NB4 (cell line): ENCODE measurements around the gene LRRK2.

Experiments
- CTCF ChIP-seq: IDR thresholded peaks from one replicate; pipeline ENCODE4 v1.5.1; 2012; ENCODE audit warnings: low read depth, low read length
- MYC ChIP-seq: IDR thresholded peaks from 2 replicates; pipeline ENCODE4 v1.6.1; 2011; ENCODE audit warnings: low read depth, low read length
- POLR2A ChIP-seq: IDR thresholded peaks from 2 replicates; pipeline ENCODE4 v1.6.1; 2011; ENCODE audit warnings: mild to moderate bottlenecking; ENCODE audit not compliant: insufficient read length; ENCODE audit errors: extremely low read depth

DNA sequence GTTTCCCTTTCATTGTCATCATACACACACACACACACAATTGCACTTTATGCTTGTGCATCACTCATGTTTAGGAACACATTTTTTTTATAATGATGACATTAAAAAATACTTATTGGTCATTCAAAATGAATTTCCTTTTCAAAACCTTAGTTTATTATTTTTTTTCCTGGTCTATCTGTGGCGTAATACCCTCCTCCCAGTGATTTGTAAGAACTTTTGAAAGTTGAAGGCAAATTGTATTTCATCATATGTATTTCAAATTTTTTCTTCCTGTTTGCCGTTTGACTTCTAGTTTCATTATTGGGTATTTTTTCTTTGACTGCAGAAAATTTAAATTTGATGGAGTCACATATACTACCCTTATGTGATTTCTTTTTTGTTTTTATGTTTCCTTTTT lies 2.5 kb upstream of the LRRK2 start:
- TF ChIP-seq CTCF, result no peak
- no peak for TF ChIP-seq POLR2A
- no peak for TF ChIP-seq MYC
